ENCODE results near the gene NCAPH2.

- TF ChIP-seq GATA3 (IDR thresholded peaks at IDR 0.05; ENCODE audit: low read depth, low read length) = no peak
- TF ChIP-seq GATA2 (IDR thresholded peaks at IDR 0.05; ENCODE audit: low read depth, low read length) = no peak
Observed at GRCh38 chr22:50482107-50483074, 25.6 kb upstream of the NCAPH2 start.
